Breast epithelium (tissue), 4 donors: ENCODE measurements around the gene PIM3. TPM values are rescaled to one million over a fixed set of nuclear protein-coding genes. Genes with fewer than 3 reads are reported as not detected.

Experiments used
- DNase-seq, 2 donors: peaks; one replicate each; pipeline ENCODE4 v3.0.0-alpha.2; 2019; ENCODE audit warnings: low spot score in 2 of 2
- H3K27ac ChIP-seq, 2 donors: fragments of 200-600 bp; sonication (generic) in 1 of 2; one replicate each; pipeline ENCODE4 v1.5.1; 2016 to 2019; ENCODE audit warnings: mild to moderate bottlenecking in 1 of 2
- H3K27me3 ChIP-seq, 2 donors: fragments of 200-600 bp; sonication (generic) in 1 of 2; one replicate each; pipeline versions ENCODE4 v1.5.1 to v1.6.0; 2017 to 2019; ENCODE audit warnings: control low read depth in 1 of 2, mild to moderate bottlenecking in 1 of 2
- H3K36me3 ChIP-seq: fragments of 200-600 bp; one replicate; pipeline ENCODE4 v1.5.1; 2019
- H3K4me1 ChIP-seq, 2 donors: fragments of 200-600 bp; sonication (generic); one replicate each; pipeline ENCODE4 v1.5.1; 2016 to 2019; ENCODE audit warnings: control low read depth in 1 of 2
- H3K4me3 ChIP-seq, 3 donors: fragments of 200-600 bp; sonication (generic); 1 replicate in 2 of 3; 2 replicates in 1 of 3; pipeline ENCODE4 v1.5.1; 2016 to 2019; ENCODE audit warnings: mild to moderate bottlenecking in 3 of 3, moderate library complexity in 2 of 3
- H3K9me3 ChIP-seq, 2 donors: fragments of 200-600 bp; sonication (generic) in 1 of 2; one replicate each; pipeline ENCODE4 v1.5.1; 2016 to 2019; ENCODE audit warnings: control low read depth in 1 of 2
- CTCF ChIP-seq, 3 donors: fragments of 450-650 bp; IDR thresholded peaks; one replicate each; pipeline ENCODE4 v1.5.1; 2016 to 2017; ENCODE audit warnings: antibody characterized with exemption in 3 of 3, mild to moderate bottlenecking in 3 of 3, moderate library complexity in 3 of 3
- POLR2A ChIP-seq: fragments of 450-650 bp; IDR thresholded peaks from one replicate; pipeline ENCODE4 v1.6.1; 2016; ENCODE audit warnings: antibody characterized with exemption, mild to moderate bottlenecking, moderate library complexity
- POLR2AphosphoS5 ChIP-seq, 3 donors: sonication (generic); formaldehyde crosslinking; IDR thresholded peaks; one replicate each; pipeline ENCODE4 v1.6.1; 2017; ENCODE audit warnings: antibody characterized with exemption in 3 of 3
- intact Hi-C: fragments of 100-400 bp; cut with DNase I; formaldehyde crosslinking; loops from one replicate; pipeline ENCODE4 v1.15.1; 2023; ENCODE audit warnings: low total_unique reads
- total RNA-seq, 3 donors: library from RNA; depleted of rRNA; stranded (reverse); fragments of >200 nt; gene quantifications; one replicate each; pipeline ENCODE4 v1.1.0, GENCODE V29; 2016

The PIM3 gene
- total RNA-seq, 3 donors from 2014 or later: 63.0 to 92.1 (median 87.1) TPM

- H3K4me3 ChIP-seq: peak overlapping the region; percentile 49 to 64 (median 52)
- H3K27me3 ChIP-seq: no peaks in the 10 kb centered on the region
- H3K36me3 ChIP-seq: no peaks in the 10 kb centered on the region
- no peaks in the 10 kb centered on the region for H3K9me3 ChIP-seq
- peaks cover 17 to 44% of the 10 kb centered on the region in 2 donors for H3K4me1 ChIP-seq
- DNase-seq: peak; percentile 69 to 81
- intact Hi-C loops: loop anchor here (1.0 kb wide), 1 partner anchor 27 kb away; no protein-coding TSS in a partner anchor
- TF ChIP-seq CTCF (IDR thresholded peaks at IDR 0.05): no peak
- TF ChIP-seq POLR2A: no peak
- TF ChIP-seq POLR2AphosphoS5 (IDR thresholded peaks at IDR 0.05): no peak
- H3K27ac ChIP-seq: peak overlapping the region; percentile 94 to 99
These were observed 25.5 kb upstream of the PIM3 start for GRCh38 chr22:49934891-49935557.

- intact Hi-C loops: loop anchor here (1.0 kb wide), 1 partner anchor 27 kb away; no protein-coding TSS in a partner anchor
- H3K27ac ChIP-seq: peak overlapping the region; percentile 94 to 99
- DNase-seq: no peak
- H3K9me3 ChIP-seq: no peaks in the 10 kb centered on the region
- peak overlapping the region; percentile 49 to 64 (median 52) for H3K4me3 ChIP-seq
- no peak for TF ChIP-seq CTCF (IDR thresholded peaks at IDR 0.05)
- TF ChIP-seq POLR2AphosphoS5 (IDR thresholded peaks at IDR 0.05): no peak
- TF ChIP-seq POLR2A: no peak
- H3K36me3 ChIP-seq: no peaks in the 10 kb centered on the region
- no peaks in the 10 kb centered on the region for H3K27me3 ChIP-seq
- H3K4me1 ChIP-seq: peaks cover 17 to 41% of the 10 kb centered on the region in 2 donors
These were observed 25.0 kb upstream of the PIM3 start for GRCh38 chr22:49935561-49935960.

- no peaks in the 10 kb centered on the region for H3K9me3 ChIP-seq
- no peak for TF ChIP-seq POLR2A
- peak; percentile 80 to 90 (median 85) for TF ChIP-seq POLR2AphosphoS5 (IDR thresholded peaks at IDR 0.05)
- H3K36me3 ChIP-seq: no peaks in the 10 kb centered on the region
- peak overlapping the region; percentile 49 to 64 (median 52) for H3K4me3 ChIP-seq
- H3K27me3 ChIP-seq: no peaks in the 10 kb centered on the region
- H3K27ac ChIP-seq: peak overlapping the region; percentile 94 to 99
- intact Hi-C loops: no loop called here
- H3K4me1 ChIP-seq: peaks cover 17 to 38% of the 10 kb centered on the region in 2 donors
- peak; percentile 87 to 89 for DNase-seq
These were observed 24.3 kb upstream of the PIM3 start for GRCh38 chr22:49936018-49936972.

- no peaks in the 10 kb centered on the region for H3K36me3 ChIP-seq
- H3K4me3 ChIP-seq: peak overlapping the region in 1 of 3 donors; percentile 64
- peak overlapping the region; percentile 94 to 99 for H3K27ac ChIP-seq
- TF ChIP-seq CTCF (IDR thresholded peaks at IDR 0.05): no peak
- TF ChIP-seq POLR2AphosphoS5 (IDR thresholded peaks at IDR 0.05): no peak
- TF ChIP-seq POLR2A: no peak
- DNase-seq: no peak
- intact Hi-C loops: no loop called here
- H3K4me1 ChIP-seq: peaks cover 17 to 34% of the 10 kb centered on the region in 2 donors
- no peaks in the 10 kb centered on the region for H3K9me3 ChIP-seq
- H3K27me3 ChIP-seq: no peaks in the 10 kb centered on the region
These were observed 23.4 kb upstream of the PIM3 start for GRCh38 chr22:49936973-49937757.
